GM18873 (cell line): ENCODE measurements around the gene SCAPER.
"Not testable (repeated sequence)": the region's sequence is repeated elsewhere in the genome, so short reads cannot be mapped to it uniquely, and the experiment has no call there.

Experiments used
- ATAC-seq: cut with Tn5 transposase; IDR thresholded peaks from one replicate; pipeline ENCODE4 v1.9.1; 2021; ENCODE audit warnings: mild to moderate bottlenecking, moderate library complexity, moderate number of reproducible peaks; ENCODE audit not compliant: unreplicated experiment, low FRiP score

The SCAPER gene

GRCh38 chr15:76795217-76795616 is 109.9 kb downstream of the SCAPER start:
- no peak for ATAC-seq

- ATAC-seq: no peak
Observed at GRCh38 chr15:76793162-76793561, 112.0 kb downstream of the SCAPER start.

- no peak for ATAC-seq
Observed at GRCh38 chr15:76791511-76791910, 113.6 kb downstream of the SCAPER start.

- no peak for ATAC-seq
Observed at GRCh38 chr15:76787273-76787672, 117.9 kb downstream of the SCAPER start.

- no peak for ATAC-seq
Observed at GRCh38 chr15:76776969-76777368, 128.2 kb downstream of the SCAPER start.

- no peak for ATAC-seq
Observed at GRCh38 chr15:76776480-76776879, 128.7 kb downstream of the SCAPER start.

- ATAC-seq: no peak
Observed at GRCh38 chr15:76773234-76773633, 131.9 kb downstream of the SCAPER start.

GRCh38 chr15:76772776-76773175 is 132.4 kb downstream of the SCAPER start:
- ATAC-seq: no peak

GRCh38 chr15:76764004-76764403 is 141.1 kb downstream of the SCAPER start:
- ATAC-seq: no peak

GRCh38 chr15:76763554-76763953 is 141.6 kb downstream of the SCAPER start:
- ATAC-seq: no peak

- no peak for ATAC-seq
Observed at GRCh38 chr15:76756381-76756780, 148.8 kb downstream of the SCAPER start.

- ATAC-seq: no peak
Observed at GRCh38 chr15:76753771-76754170, 151.4 kb downstream of the SCAPER start.

- ATAC-seq: no peak
Observed at GRCh38 chr15:76753131-76753530, 152.0 kb downstream of the SCAPER start.

- no peak for ATAC-seq
Observed at GRCh38 chr15:76752549-76752948, 152.6 kb downstream of the SCAPER start.

GRCh38 chr15:76737573-76737972 is 167.6 kb downstream of the SCAPER start:
- no peak for ATAC-seq

GRCh38 chr15:76732321-76732720 is 172.8 kb downstream of the SCAPER start:
- ATAC-seq: not testable (repeated sequence)

- ATAC-seq: no peak
Observed at GRCh38 chr15:76730262-76730661, 174.9 kb downstream of the SCAPER start.

GRCh38 chr15:76718863-76719262 is 186.3 kb downstream of the SCAPER start:
- no peak for ATAC-seq

GRCh38 chr15:76714950-76715349 is 190.2 kb downstream of the SCAPER start:
- ATAC-seq: no peak

- ATAC-seq: no peak
Observed at GRCh38 chr15:76711351-76711827, 193.8 kb downstream of the SCAPER start.

GRCh38 chr15:76704032-76704431 is 201.1 kb downstream of the SCAPER start:
- ATAC-seq: not testable (repeated sequence)

- no peak for ATAC-seq
Observed at GRCh38 chr15:76696840-76697239, 208.3 kb downstream of the SCAPER start.

- ATAC-seq: not testable (repeated sequence)
Observed at GRCh38 chr15:76692546-76692945, 212.6 kb downstream of the SCAPER start.
